Ovary (tissue), 9 donors: ENCODE data around the gene CPT1B. TPM values are rescaled to one million over a fixed set of nuclear protein-coding genes. Genes with fewer than 3 reads are reported as not detected.

Experiments
- DNase-seq, 5 donors: peaks; one replicate each; pipeline ENCODE4 v3.0.0-alpha.2; 2019 to 2020
- H3K27ac ChIP-seq, 2 donors: fragments of 200-600 bp; one replicate each; pipeline versions ENCODE4 v1.5.1 to v1.8.0; 2019 to 2022
- H3K27me3 ChIP-seq: fragments of 200-600 bp; one replicate; pipeline ENCODE4 v1.8.0; 2022
- H3K36me3 ChIP-seq: fragments of 200-600 bp; sonication (generic); one replicate; pipeline ENCODE4 v1.5.1; 2019
- H3K4me1 ChIP-seq: one replicate; pipeline ENCODE4 v1.8.1; 2013; ENCODE audit warnings: mild to moderate bottlenecking, moderate library complexity; ENCODE audit not compliant: insufficient read depth
- H3K4me3 ChIP-seq: fragments of 200-600 bp; sonication (generic); one replicate; pipeline ENCODE4 v1.5.1; 2017
- H3K9me3 ChIP-seq, 2 donors: fragments of 200-600 bp in 1 of 2; sonication (generic) in 1 of 2; one replicate each; pipeline versions ENCODE4 v1.5.1 to v1.8.1; 2013 to 2019; ENCODE audit warnings: mild to moderate bottlenecking in 1 of 2, moderate library complexity in 1 of 2
- CTCF ChIP-seq, 3 donors: fragments of 450-650 bp in 2 of 3; fragments of 200-600 bp in 1 of 3; IDR thresholded peaks; one replicate each; pipeline versions ENCODE4 v1.5.1 to v1.8.0; 2016 to 2022; ENCODE audit warnings: antibody characterized with exemption in 3 of 3, mild to moderate bottlenecking in 1 of 3
- EP300 ChIP-seq: sonication (generic); formaldehyde crosslinking; IDR thresholded peaks from one replicate; pipeline ENCODE4 v1.6.1; 2017; ENCODE audit warnings: antibody characterized with exemption
- POLR2A ChIP-seq: fragments of 450-650 bp; IDR thresholded peaks from one replicate; pipeline ENCODE4 v1.6.1; 2017; ENCODE audit warnings: antibody characterized with exemption, mild to moderate bottlenecking, moderate library complexity
- WGBS, 3 donors: extraction: QIAGEN DNeasy Blood & Tissue Kit in 1 of 3; methylation state at CpG; one replicate each; pipeline versions ENCODE4 v1.1.5 to v1.1.7; 2013 to 2017; 5-methylcytosine and 5-hydroxymethylcytosine counted together
- intact Hi-C, 4 donors: fragments of 100-400 bp; cut with DNase I; formaldehyde crosslinking; loops; one replicate each; pipeline versions ENCODE4 v1.11.0 to v1.15.1; 2022 to 2023
- polyA plus RNA-seq, 2 donors: library from polyadenylated mRNA; stranded (reverse); fragments of 200-250 nt in 1 of 2; fragments of 350-450 nt in 1 of 2; fragmentation: Illumina TruSeq in 1 of 2; extraction: RNeasy Lipid Tissue Mini Kit (QIAGEN cat#74804) in 1 of 2; gene quantifications; one replicate each; pipeline ENCODE4 v1.2.3, GENCODE V29; 2013 to 2014
- total RNA-seq, 7 donors: library from RNA; depleted of rRNA in 2 of 7; stranded (reverse); fragments of >200 nt in 2 of 7; fragmentation: NEBNext Ultra II Directional in 3 of 7; extraction: Animal tissue kit (Norgen Biotek cat#: 25700) in 3 of 7; gene quantifications; one replicate each; pipeline versions ENCODE4 v1.1.0 to v1.2.4, GENCODE V29; 2016 to 2023
- donor health status: DM: no; HTN: no; CAD: no; lungs with moderate emphysema.
- donor health status: DM: no; HTN: no; CAD: no.
- donor health status: Bipolar disorder and iron deficiency.
- donor health status: DM: yes; HTN: yes; CAD: no.
- donor health status: DM: no; HTN: no; CAD: no.
- donor health status: DM: yes; HTN: yes; CAD: no.

The CPT1B gene
- total and polyA plus RNA-seq, 9 donors: 2.5 to 10.6 (median 4.4) TPM

GRCh38 chr22:50613291-50613981 lies 35.2 kb upstream of the CPT1B start:
- Histone ChIP-seq H3K9me3 (no peaks in the 10 kb centered on the region), H3K27ac (no peak overlapping the region), H3K4me3 (no peak overlapping the region), H3K36me3 (no peaks in the 10 kb centered on the region), H3K27me3 (no peaks in the 10 kb centered on the region), H3K4me1 (no peaks in the 10 kb centered on the region)
- no peak for TF ChIP-seq EP300
- no peak for TF ChIP-seq CTCF (IDR thresholded peaks at IDR 0.05)
- peak in 4 of 5 donors; percentile 54 to 79 (median 60) for DNase-seq
- intact Hi-C loops: no loop called here
- WGBS, 3 donors: 44 to 63% (median 56%) methylated on average over 18 to 22 of the region's 22 CpGs

GRCh38 chr22:50612528-50613221 lies 34.4 kb upstream of the CPT1B start:
- H3K4me1 ChIP-seq: no peaks in the 10 kb centered on the region
- no peak for TF ChIP-seq CTCF (IDR thresholded peaks at IDR 0.05)
- TF ChIP-seq EP300: no peak
- TF ChIP-seq POLR2A: no peak
- WGBS, 3 donors: 25 to 42% (median 26%) methylated on average over 23 to 31 of the region's 31 CpGs
- H3K27ac ChIP-seq: no peak overlapping the region
- no peaks in the 10 kb centered on the region for H3K27me3 ChIP-seq
- no peaks in the 10 kb centered on the region for H3K9me3 ChIP-seq
- H3K36me3 ChIP-seq: no peaks in the 10 kb centered on the region
- H3K4me3 ChIP-seq: no peak overlapping the region
- intact Hi-C loops: no loop called here
- DNase-seq: no peak

- TF ChIP-seq POLR2A (no peak), CTCF (IDR thresholded peaks at IDR 0.05) (no peak), EP300 (no peak)
- H3K4me1 ChIP-seq: no peaks in the 10 kb centered on the region
- intact Hi-C loops: no loop called here
- no peaks in the 10 kb centered on the region for H3K27me3 ChIP-seq
- WGBS, 3 donors: 30 to 45% (median 37%) methylated on average over 6 of the region's 6 CpGs
- no peak overlapping the region for H3K4me3 ChIP-seq
- DNase-seq: peak in 1 of 5 donors; percentile 21
- H3K36me3 ChIP-seq: no peaks in the 10 kb centered on the region
- no peaks in the 10 kb centered on the region for H3K9me3 ChIP-seq
- no peak overlapping the region for H3K27ac ChIP-seq
Measured at GRCh38 chr22:50612168-50612527, 33.9 kb upstream of the CPT1B start.

GRCh38 chr22:50611341-50612060 lies 33.3 kb upstream of the CPT1B start:
- Histone ChIP-seq H3K27ac (no peak overlapping the region), H3K9me3 (no peaks in the 10 kb centered on the region), H3K27me3 (no peaks in the 10 kb centered on the region), H3K4me3 (no peak overlapping the region), H3K4me1 (no peaks in the 10 kb centered on the region), H3K36me3 (no peaks in the 10 kb centered on the region)
- TF ChIP-seq CTCF (IDR thresholded peaks at IDR 0.05) (no peak), POLR2A (no peak), EP300 (no peak)
- no peak for DNase-seq
- intact Hi-C loops: no loop called here
- WGBS, 3 donors: 87 to 91% (median 87%) methylated on average over 26 of the region's 26 CpGs
